Hippocampal formation (tissue), 2 donors: Measurements from ENCODE around the gene SLC2A10.
"Not testable (repeated sequence)": the region's sequence is repeated elsewhere in the genome, so short reads cannot be mapped to it uniquely, and the experiment has no call there.

Experiments used
- DNase-seq, 2 donors: peaks; one replicate each; lab custom pipeline; 2025; lab: John Stamatoyannopoulos, UW

The SLC2A10 gene

DNA sequence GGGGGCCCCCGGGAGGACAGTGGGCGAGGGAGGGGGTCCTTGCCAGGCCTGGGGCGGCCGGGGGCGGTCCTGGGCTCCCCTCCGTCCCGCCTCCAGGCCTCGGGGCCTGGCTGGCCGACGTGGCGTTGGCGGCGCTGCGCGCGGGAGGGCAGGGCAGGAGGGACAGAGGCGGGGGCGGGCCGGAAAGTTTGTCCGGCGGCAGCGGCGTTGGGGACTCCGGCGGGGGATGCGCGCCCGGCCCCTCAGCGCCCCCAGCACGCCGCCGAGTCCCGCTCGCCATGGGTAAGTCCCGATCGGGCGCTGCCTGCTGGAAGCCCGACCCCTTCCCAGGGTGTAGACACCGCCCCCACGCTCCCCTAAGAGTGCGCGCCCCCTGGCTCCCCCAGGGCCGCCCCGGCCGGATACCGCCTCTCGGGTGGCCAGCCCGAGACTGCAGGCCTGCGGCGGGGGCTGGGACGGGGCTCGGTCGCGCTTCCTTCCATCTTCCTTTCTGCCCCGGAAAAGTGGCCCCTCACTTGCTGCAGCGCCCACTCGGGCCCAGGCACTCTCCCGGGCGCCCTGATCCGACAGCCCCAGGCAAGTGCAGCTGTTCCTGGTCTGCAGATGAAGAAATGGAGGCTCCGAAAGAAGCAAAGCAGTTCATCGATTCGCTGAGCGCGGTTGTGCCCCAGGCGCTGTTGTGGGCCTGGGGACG, at the start of gene SLC2A10:
TSS of gene SLC2A10 (plus strand) at position 191 of the 694 bp plus-strand sequence. CDS start at position 279, 88 bp downstream.
- DNase-seq: no peak

DNA sequence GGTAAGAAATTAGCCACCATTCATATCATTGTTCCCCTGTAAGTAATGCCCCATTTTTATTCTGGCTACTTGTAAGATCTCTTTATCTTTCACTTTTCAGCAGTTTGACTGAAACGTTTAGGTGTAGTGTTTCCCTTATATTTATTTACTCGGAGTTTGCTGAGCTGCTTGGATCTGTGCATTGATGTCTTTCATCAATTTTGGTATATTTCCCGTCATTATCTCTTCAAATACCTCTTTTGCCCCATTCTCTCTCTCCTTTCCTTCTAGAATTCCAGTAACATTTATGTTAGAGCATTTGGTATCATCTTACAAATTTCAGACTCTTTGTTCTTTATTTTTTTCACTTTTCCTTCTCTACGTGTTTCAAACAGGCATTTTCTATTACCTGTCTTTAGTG, 49.0 kb upstream of the SLC2A10 start:
- no peak for DNase-seq

DNA sequence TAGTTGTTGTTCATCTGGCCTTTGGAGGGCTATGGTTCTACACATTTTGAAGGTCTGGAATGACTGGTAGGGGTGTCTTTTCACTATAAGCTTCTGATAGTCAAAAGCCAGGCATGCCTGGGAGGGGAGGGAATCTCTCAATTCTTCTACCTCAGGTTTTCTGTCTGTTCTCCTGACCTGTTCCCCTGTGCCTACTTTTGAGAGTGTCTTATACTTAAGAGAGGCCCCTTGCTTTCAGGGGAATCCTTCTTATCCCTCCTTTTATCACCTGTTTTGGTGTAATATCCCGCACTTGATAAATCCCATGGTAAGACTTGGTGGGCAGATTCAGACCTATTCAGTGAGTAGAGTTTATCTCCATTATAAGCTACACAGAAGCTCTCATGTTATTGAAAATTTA, 47.8 kb upstream of the SLC2A10 start:
- DNase-seq: no peak

DNA sequence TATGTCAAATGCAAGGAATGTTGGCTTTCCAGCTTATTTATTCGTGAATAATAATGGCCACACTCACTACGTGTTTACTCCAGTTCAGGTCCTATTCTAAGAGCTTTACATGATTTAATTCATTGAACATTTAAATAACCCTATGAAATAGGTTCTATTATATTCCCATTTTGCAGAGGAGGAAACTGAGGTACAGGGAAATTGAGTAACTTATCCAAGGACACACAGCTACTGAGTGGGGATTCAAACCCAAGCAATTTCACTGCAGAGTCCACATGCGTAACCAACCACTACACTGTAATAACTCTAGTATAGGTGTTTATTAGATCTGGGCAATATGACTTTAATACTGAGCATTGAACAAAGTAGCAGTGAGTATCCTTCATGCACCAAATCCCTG, 45.9 kb upstream of the SLC2A10 start:
- DNase-seq: no peak

DNA sequence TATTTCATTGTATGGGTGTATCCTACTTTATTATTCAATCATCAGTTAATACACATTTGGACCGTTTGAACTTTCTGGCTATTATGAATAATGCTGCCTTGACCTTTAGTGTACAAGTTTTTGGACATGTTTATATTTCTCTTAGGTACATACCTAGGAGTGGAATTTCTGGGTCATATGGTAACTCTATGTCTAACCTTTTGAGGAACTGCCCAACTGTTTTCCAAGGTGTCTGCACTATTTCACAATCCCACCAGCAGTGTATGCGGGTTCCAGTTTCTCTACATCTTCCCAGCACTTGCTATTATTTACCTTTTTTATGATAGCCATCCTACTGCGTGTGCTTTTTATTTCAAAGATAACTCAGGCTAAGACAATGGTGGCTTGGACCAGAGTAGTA, 43.8 kb upstream of the SLC2A10 start:
- no peak for DNase-seq

DNA sequence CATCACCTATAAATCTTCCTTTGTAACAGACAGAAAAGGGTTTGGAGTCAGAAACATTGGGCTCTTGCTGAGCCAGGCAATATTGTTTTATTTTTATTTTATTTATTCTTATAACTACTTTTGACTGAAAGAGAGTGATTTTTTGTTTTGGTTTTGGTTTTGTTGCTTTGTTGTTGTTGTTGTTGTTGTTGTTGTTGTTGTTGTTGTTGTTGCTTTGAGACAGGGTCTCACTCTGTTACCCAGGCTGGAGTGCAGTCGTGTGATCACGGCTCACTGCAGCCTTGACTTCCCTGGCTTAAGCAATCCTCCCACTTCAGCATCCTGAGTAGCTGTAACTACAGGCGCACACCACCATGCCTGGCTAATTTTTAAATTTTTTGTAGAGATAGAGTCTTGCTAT, 43.1 kb upstream of the SLC2A10 start:
- no peak for DNase-seq

DNA sequence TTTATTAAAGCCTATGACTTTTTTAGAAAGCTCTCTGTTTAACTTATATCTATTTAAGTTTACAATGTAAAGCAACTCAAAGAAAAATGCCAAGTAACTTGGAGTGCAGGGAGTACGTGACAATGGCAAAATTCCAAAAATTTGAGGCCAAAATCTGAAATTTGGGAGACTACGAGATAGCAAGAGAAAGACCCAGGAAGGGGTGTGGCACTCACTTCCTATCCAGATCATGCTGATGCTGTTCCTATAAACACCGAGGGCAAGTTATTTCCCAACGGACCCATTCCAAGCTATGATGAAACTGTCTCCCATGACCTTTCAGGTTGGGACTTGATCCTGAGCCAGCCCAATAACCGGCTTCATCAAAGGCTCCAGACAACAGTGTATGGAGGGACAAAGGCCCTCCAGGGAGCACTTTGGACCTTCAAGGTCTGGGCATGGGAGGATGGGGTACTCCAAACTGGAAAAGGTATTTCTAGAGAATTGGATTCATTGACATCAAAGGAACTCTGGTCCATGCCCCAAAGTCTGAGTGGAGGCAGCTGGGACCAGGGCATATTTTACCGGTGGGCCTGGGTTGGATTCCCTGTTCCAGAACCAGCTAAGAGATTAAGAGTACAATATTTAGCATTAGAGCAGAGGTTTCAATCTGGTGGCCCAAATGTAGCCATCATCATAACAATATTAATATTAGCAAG, 42.5 kb upstream of the SLC2A10 start:
- DNase-seq: no peak

DNA sequence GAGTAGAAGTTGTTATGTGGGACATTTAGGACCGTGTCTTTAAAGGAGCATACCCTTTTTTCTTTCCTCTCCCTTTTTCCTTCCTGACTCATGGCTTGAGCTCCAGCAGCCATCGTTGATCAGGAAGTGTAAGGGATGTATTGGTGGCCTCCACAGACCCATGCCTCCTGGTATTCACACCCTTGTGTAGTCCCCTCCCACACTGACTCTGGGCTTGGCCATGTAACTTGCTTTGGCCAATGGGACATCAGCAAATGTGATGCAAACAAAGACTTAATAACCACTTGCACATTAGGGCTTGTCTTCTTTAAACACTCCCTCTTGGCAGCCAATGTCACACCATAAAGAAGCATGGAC, 39.2 kb upstream of the SLC2A10 start:
- DNase-seq: no peak

DNA sequence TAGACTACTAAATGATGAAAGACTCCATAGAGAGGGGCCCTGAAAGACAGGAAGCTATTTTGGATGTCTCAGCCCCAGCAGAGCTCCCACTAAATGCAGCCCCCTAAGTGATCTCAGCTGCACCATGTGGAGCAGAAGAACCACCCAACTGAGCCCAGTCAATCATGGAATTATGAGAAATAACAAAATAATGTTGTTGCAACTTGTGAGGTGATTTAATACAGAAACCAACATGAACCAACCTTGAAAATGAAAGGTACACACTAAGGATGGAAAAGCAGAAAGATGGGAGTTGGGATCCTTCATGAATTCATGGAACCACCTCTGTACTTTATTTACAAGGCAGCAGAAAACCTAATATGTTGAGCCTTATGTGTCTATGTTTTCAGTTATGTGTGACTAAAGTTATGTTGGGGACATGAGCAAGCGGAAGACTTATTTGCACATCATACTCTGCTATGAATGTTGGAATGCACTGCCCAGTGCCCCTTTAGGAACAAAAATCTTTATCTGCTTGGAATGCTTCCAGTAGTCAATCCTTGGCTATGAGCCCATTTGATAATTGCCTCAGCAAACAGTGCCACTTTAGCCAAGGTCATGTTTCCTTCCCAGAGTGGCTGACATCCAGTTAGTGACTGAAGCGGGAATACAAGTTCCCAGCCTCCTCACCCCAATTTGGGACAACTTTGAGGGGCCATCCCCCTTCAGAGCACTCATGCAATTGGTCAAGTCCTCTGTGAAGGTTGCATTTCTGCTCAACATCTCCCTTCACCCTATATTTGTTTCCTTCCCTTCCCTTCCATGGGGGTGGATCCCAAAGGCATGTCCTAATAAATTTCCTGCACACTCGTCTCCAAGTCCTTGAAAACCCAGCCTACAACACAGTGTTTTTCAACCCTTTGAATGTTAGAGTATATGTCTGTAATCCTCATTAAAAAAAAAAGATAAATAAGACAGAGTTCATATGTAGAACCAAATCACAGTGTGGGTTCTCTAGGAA, 38.6 kb upstream of the SLC2A10 start:
- no peak for DNase-seq

DNA sequence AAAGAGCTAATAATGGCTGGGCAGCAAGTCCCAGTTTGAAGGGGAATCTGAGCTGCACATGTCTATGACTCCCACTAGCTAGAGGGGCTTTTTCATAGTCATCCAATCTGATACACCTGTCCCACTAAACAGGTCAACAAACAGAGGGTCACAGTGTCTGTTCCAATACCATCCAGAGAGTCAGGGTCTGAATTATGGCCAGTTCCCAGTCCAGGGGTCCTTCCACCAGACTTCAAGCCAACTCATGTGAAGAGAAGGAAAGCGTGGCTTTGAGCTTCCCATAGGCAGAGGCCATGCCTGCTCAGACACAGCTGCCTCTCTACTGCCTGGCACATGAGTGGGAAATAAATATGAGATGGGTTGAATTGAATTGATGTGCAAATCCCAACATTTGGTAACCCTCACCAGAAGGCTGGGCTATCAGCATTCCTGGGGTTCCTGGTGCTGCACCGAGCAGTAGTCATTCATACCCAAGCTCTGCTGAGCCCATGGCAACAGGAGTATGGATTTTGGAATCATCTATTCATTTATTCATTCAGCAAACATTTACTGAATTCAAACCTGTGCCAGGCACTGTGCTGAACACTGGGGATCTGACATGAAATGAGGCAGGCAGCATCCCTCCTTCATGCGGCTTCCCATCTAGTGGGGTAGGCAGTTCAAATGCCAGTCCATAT, 37.4 kb upstream of the SLC2A10 start:
- no peak for DNase-seq

DNA sequence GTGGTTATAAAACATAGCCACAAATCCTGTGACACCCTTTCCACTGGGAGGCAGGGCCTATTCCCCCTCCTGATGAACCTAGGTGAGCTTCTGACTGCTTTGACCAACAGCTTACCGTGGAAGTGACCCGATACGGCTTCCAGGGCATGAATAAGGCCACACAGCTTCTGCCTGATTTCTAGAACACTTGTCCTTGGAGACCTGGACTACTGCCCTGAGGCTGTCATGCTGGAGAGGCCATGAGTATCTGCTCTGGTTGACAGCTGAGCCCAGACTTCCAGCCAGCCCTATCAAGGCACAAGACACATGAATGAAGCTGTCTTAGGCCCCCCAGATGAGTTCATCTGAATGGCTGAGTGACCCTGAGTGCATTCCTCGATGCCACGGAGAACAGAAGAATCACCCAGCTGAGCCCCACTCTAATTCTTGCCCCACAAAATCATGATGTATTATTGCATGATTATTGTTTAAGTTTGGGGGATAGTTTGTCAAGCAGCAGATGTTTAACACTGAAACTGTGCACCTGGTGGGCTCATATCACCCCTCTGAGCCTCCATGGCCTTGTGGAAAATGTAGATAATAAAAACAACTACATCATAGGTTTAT, 36.8 kb upstream of the SLC2A10 start:
- DNase-seq: no peak

DNA sequence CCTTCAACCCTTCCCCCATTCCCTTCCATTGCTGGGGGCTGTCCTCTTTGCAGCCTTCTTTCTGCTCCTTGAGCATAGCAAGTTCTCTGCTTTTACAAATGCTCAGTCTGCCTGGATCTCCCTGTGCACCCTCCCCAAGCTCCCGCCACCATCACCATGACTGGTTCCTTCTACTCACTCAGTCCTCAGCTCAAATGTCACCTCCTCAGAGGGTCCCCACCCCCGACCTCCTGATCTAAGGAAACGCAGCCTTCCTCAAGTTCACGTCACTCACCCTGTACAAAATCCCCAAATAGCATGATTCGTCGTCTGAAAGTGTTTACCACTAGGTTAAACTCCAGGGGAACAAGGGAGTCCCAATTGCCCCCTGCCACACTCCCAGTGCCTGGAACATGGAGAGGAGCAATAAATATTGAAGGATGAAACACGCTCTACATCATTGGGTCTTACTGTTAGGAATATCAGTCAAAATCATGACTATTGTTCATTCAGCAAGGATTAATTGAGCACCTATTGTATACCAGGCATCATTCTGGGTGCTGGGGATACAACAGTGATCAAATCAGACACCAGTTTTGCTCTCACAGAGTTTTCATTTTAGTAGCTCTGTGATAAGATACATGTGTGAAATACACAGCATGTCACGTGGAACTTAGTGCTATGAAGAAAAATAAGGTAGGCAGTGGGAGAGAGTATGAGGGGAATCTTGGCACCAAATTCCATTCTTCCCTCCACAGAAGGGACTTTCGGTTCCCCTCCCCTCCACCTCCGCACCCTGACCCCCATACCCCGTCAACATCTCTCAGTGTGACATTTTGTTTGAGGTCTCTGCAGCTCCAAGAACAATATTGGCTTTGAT, 35.8 kb upstream of the SLC2A10 start:
- no peak for DNase-seq

DNA sequence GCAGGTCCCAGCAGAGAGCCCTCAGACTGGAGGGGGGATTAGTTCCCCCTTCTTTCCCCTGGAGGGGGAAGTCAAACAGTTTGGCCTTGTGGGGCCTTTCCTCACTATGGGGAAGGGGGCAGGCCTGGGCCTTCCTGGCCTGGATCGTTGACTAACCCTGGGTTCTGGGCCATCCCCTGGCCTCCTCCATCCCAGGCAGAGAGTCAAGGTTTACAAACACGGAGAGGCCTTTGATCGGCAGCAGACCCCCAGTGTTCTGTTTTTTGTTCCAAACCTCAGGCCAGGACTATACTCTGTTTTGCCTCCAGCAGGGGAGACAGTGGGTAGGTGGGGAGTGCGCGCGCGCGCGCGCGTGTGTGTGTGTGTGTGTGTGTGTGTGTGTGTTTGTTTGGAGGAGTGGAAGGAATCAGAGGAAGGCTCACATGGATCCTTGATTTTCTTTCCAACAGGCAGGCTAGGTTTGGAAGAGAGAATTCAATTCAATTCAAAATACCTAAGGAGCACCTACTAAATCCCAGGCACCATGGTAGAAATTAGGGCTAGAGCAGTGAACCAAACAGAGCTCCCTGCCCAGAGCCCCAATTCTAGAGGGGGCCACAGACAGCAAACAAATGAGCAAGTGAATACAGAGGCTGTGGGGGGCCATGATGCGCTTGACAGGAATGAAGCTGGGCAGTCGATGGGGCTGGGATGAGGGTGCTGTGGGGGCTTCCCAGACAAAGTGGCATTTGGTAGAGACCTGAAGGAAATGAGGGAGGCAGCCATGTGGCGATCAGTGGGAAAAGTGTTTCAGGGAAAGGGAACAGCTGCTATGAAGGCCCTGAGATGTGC, 35.0 kb upstream of the SLC2A10 start:
- DNase-seq: no peak

DNA sequence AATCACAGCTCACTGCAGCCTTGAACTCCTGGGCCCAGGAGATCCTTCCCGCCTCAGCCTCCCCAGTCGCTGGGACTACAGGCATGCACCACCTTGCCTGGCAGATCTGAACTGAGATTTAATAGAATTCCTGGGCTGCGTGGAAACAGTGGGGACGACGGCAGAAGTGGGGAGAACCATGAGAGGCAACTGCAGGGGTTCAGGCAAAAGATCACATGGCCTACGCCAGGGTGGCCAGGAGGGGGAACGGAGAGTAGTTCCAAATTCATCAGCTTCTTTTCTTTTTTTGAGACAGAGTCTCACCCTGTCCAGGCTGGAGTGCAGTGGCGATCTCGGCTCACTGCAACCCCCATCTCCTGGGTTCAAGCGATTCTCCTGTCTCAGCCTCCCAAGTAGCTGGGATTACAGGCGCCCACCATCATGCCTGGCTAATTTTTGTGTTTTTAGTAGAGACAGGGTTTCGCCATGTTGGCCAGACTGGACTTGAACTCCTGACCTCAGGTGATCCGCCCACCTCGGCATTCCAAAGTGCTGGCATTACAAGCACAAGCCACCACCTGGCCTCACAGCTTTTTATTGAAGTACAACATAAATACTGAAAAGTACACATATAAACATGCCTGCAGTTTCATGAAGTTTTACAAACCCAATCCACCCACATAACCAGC, 32.7 kb upstream of the SLC2A10 start:
- DNase-seq: not testable (repeated sequence)

DNA sequence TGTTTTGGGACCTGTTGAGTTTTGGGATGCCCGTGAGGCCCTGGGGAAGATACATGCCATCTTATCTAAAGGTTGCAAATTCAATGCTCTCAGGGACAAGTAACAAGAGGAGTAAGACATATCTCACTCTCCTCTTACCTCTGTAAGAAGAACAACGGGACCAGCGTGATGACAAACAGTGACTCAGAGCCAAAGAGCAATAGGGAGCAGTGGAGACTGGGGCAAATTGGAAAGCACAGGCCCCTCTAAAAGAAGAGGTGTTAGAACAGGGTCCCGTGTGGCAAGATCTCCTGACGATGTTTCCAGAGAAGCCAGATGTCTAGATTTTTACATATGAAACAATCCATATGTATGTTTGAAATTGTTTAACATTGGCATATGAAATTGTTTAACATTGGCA, 31.8 kb upstream of the SLC2A10 start:
- DNase-seq: no peak

DNA sequence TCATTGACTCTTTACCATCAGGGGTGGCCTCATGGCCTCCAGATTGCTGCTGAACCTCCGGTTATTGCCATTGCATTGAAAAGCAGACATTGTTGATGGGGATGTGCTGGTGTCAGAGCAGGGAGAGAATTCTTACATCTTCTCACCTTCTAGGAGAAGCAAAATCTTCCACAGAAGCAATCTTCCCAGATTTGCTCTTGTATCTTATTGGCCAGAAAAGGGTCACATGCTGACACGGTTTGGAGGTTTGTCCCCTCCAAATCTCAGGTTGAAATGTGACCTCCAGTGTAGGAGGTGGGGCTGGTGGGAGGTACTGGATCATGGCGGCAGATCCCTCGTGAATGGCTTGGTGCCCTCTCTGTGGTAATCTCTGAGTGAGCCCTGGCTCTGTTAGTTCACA, 30.9 kb upstream of the SLC2A10 start:
- DNase-seq: no peak

DNA sequence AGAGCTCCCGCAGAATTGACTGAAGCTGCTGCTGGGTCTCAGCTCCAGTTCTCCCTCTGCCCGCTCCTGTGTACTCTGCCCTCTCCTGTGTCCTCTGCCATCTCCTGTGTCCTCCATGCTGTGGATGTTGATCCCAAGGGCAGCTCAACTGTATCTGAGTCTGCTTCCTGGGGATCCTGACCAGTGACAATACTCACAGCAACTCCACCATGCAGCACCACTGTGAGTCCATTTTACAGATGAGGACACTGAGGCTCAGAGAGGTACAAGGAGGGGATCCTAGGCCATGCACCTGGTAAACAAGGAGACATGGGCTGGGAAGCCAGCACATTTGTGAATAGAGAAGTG, 28.8 kb upstream of the SLC2A10 start:
- no peak for DNase-seq

DNA sequence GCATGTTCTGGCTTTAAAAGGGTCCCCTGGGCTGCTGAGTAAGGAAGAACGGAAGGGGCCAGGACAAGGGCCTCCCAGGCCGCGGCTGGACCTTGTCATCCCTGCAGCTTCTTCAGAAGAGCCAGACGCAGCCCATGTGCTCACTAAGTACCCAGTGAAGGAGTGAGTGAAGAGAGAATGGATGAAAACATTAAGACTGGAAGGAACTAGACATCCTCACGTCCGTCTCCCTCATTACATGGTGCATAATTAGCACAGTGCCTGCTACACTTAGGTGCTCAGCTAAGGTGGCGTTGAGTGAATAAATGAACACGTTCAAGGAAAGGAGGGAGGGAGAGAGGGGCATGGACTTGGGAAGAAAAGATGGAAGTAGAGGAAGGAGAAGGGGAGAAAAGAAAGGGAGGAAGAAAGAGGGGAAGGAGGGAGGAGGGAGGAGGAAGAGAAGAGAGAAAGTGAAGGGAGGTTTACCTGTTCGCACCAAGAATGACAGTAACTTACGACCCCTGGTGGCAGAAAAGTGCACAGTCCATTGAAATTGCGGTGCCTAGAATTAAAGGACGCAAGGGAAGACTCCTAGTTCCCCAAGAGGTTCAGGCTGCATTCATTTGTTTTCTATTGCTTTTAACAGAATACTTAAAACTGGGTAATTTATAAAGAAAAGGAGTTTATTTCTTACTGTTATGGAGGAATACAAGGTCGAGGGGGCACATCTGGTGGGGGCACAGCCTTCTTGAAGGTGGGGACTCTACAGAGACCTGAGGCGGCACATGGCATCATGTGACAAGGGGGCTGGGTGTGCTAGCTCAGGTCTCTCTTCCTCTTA, 28.2 kb upstream of the SLC2A10 start:
- DNase-seq: peak; percentile 45 to 63
